DND-41 (cell line): Measurements from ENCODE around the gene KIF13A.

Source experiments
- CTCF ChIP-seq: IDR thresholded peaks from 2 replicates; pipeline ENCODE4 v1.5.1; 2012; ENCODE audit warnings: borderline replicate concordance, low read length, moderate library complexity, mild to moderate bottlenecking; ENCODE audit not compliant: poor library complexity, severe bottlenecking; ENCODE audit errors: extremely low read depth
- EZH2 ChIP-seq: IDR thresholded peaks from 3 replicates; pipeline ENCODE4 v1.6.1; 2012; ENCODE audit warnings: borderline replicate concordance, low read depth, mild to moderate bottlenecking, moderate library complexity, low read length, inconsistent platforms; ENCODE audit not compliant: severe bottlenecking

DNA sequence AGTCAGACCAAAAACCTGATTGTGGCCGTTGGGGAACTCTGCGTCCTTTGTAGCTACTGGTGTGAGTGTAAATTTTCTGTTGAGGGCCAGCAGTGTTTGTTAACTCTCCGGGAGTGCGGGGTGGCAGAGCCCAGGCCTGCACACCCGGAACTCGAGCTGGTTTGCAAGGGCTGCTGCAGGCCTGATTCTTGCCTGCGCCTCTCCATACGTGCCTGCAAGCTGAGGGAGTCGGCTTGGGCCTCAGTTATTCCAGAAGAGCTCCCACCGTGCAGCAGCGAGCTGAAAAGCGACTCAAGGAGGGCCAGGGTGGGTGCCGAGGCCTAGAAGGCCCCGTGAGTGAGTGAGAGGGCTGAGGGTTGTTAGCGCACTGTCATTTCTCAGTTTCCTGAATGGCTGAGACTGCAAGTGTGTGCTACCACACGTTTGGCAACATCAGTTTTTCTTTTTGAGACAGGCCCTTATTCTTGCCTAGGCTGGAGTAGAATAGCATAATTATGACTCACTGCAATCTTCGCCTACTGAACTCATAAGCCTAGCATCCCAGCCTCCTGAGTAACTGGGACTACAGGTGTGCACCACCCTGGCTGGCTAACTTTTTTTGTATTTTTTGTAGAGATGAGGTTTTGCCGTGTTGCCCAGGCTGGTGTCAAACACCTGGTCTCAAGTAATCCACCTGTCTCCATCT lies 33.9 kb upstream of the KIF13A start:
- TF ChIP-seq CTCF, result no peak
- TF ChIP-seq EZH2, result no peak
